ENCODE data around the gene PLEKHG5.
"Not testable (repeated sequence)": the region's sequence is repeated elsewhere in the genome, so short reads cannot be mapped to it uniquely, and the experiment has no call there.

The PLEKHG5 gene

DNA sequence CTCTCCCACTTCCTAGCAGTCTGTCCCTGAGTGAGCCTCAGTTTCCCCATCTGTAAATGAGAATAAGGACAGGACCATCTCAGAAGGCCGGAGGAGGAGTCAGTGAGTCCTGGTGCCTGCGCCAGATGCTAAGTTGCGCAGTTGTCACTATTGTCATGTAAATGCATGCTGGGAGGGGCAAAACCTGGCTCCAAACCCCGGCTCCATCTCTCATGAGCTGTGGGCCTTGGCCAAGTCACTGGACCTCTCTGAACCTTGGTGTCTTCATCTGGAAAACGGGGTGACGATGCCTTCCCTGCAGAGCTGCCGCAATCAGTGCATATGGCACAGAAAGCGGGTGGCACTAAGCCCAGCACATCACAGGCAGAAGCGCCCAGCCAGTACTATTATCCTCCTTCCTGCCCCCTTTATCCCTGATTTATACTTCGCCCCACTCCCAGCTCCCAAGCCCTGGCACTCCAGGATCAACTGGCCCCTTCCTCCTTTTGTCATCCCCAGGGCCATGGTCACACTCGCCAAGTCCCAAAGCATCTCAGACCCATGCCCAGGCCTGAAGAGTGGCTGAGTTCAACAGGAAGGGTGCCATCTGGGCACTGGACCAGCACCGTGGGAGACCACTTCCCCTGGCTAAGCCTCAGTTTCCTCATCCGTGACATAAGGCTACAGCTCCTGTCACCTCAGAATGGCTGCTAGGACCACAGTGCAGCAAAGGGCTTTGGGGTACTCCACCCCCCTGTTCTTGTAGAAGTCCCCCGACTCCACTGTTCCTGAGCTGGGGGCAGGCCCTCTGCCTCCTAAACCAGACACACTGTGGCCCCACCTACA, 4.3 kb upstream of the PLEKHG5 start:
- DNase-seq = no peak

DNA sequence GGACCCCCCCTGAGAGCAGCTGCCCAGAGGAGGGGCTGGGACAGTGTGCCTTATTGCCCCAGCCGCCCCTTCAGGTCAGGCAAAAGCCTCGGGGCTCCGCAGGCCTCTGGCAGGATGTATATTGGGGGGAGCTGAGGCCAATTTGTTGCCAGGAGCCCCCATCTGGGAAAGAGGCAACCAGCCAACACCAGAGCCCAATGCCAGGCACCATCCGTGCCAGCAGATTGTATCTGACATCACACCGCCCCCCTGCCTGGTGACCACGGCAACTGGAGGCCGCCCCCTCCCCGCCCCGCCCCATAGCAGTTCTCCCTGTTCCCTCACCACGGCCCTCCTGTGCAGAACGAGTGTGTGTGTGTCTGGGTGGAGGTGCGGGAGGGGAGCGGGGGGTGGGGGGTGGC, 3.6 kb upstream of the PLEKHG5 start:
- DNase-seq = peak; percentile 70

DNA sequence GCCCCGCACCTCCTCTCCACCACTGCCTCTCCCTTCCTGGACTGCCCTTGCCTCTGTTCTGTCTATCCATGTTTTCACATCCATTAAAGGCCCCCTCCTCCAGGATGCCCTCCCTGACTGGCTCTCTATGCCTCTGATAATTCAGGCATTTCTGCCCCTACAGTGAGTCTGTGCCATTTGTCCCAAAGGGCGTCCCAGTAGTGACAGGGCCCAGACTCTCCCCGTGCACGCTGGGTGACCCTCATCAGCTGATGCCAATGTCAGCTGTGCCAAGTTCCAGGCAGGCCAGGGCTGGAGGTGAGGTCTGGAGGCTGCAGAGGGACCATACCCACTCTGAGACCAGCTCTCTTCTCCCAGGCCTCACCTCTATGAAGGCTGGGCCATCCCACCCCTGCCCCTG, 3.2 kb upstream of the PLEKHG5 start:
- no peak for DNase-seq

DNA sequence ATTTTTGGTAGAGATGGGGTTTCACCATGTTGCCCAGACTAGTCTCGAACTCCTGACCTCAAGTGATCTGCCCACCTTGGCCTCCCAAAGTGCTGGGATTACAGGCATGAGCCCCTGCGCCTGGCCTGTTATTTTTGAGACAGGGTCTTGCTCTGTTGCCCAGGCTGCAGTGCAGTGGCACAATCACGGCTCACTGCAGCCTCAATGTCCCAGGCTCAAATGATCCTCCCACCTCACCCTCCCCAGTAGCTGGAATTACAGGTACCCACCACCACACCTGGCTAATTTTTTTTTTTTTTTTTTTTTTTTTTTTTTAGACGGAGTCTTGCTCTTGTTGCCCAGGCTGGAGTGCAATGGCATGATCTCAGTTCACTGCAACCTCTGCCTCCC, 2.4 kb upstream of the PLEKHG5 start:
- not testable (repeated sequence) for DNase-seq

DNA sequence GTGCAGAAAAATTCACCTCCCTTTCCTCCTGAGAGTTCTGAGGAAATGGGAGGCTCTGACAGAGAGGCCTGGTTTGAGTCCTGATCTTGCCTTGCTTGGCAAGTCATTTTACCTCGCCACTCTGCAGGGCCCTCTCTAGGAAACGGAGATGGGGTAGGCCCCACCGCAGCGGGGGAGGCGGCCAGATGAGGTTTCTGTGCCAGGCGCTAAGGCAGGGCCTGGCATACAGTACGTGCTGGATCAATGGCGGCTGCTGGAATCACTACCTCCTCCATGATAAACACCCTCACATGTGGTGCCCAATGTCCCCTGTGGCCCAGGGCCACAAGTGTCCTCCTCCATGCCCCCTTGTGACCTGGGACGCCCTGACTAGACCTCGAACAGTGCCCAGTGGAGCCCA, 499 bp upstream of the PLEKHG5 start:
- DNase-seq = no peak

DNA sequence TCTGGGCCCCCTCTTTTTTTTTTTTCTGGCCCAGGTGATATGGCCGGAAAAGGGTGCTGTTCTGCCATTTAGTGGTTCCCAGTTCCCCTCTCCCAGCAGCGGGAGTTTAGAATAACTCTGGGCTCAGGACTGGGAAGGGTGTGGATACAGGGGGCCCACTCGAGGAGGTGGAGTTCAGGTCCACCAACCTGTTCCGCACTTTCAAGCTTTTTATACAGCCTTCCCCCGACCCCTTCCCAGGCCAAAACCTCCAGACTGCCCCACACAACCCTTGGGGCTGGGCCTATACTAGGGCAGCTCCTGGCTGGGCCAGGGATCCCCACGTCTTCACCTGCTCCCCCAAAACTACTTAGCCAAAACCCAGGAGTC, 402 bp downstream of the PLEKHG5 start:
- no peak for DNase-seq

DNA sequence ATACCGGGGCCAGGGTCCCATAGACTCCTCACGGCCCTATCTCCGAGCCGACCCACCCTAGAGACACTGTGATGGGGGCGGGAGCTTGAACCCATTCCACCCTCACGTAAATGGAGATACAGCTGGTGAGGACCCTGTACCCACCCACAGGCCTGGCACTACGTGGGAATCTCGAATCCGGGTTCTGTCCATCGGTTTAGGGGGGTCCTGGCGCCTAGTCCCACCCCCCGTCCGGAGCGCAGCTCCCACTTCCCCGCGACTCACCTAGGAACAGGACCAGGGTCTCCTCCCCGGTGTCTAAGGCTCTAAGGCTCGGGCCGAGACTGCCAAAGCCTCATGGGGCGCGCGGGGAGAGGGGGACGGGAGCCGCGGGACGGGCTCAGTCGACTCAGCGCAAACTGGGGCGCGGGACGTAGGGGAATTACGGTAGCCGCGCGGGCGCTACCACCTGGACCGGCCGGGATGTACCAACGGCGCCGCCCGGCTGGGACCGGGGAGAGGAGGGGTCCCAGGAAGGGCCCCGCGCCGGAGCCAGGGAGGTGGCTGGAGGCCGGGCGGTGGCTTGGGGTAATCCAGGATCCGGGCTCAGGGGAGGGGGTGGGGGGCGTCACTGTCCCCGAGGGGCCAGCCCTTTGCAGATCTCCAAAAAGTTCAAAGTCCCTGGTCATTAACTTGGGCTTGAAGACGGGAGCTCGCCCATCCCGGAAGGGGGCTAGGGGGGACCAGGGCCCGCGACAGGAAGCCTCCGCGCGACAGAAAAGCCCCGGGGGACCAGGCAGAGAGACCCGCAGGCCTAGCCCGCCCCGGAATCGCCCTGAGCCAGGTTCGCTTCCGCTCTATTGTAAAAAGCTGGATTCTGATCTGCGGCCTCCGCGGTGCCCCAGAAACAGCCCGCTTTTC, 1.0 kb downstream of the PLEKHG5 start:
- DNase-seq = peak; percentile 33

- DNase-seq = peak; percentile 54
Measured at GRCh38 chr1:6489799-6490180, 1.7 kb downstream of the PLEKHG5 start.

GRCh38 chr1:6489383-6489765, 2.1 kb downstream of the PLEKHG5 start:
- no peak for DNase-seq

DNA sequence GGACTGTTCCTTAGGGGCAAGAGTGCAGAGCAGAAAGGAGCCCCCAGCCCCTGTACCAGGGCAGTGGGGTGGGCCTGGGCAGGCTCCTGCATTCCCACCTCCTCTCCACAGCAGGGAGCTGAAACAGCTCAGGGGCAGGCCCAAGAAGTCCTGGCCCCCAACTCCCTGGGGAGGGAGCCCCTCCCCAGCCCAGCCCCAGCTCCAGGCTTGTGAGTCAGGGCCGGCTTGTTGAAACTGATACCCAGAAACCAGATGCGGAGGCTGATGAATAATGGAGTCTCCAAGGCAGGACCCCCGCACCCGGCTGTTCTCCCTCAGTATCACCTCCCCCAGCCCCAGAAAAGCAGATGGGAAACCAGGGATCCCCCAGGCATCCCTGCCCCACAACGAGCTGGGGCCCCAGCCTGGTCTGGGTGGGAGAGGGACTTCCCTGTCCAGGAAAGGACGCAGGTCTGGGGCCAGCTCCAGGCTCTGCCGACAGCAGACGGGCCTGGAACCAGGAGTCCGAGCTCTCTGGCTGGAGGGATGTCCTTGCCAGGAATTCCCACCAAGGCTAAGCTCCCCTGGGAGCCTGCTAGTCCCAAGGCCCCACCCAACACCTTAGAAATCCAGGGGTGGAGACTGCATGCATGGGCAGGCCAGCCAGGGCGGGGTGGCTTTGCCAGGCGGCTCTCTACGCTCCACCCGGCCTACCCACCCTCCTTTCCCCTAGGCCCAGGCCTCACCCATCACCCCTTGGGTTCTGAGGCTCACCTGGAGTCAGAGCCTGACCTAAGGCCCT, 2.7 kb downstream of the PLEKHG5 start:
- DNase-seq = no peak

DNA sequence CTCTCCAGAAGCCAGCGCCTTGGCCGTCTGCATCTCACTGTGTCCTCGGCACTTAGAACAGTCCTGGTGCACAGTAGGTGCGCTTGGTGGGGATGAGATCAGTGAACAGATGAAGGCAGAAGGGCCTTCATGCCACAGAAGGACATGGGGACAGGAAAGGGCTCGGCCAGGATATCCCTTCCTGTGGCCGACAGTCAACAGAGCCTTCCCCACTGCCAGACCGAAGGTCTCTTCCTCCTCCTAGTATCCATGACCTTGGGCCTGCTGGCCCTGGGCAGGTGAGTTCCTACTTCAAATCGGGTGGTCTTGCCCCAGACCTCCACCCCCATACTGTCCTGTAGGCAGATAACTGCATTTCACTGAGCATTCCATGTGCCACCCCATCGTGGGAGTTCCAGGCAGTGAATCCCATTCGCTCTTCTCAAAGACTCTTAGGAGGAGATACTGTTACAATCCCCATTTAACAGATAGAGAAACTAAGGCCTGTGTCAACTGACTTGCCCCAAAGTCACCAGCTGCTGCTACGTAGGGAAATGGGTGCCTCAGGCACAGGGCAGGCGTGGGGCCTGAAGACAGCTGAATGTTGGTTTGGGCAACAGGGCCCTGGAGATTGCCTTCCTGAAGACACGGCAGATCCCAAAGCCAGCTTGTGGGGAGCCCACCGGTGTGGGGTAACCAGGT, 3.5 kb downstream of the PLEKHG5 start:
- DNase-seq = no peak

DNA sequence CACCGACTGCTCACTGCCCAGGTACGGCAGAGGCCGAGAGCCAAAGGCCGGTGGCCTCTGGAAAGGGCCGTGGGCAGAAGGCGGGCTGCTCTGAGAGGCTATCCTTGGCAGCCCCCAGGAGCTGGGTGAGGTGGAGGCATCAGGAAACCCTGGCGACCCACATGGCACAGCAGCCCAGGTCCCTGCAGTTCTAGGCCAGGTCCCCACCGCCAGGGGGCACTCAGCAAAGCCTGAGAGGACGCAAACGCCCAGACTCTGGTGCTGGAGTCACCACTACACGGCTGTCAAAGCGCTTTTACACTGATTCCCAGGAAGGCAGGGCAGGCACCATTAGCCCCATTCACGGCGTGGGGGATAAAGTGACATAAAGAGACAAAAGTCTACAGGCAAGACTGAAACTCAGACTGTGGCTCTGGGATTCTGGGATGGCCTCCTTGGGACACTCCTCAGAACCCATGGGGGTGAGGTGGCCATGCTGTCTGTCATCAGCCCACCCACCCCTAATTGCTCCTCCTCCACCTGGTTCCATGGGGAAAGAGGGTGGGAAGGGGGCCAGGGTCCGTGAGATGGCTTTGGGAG, 4.9 kb downstream of the PLEKHG5 start:
- DNase-seq = peak; percentile 82

- no peak for DNase-seq
Measured at GRCh38 chr1:6485168-6486101, 6.0 kb downstream of the PLEKHG5 start.

DNA sequence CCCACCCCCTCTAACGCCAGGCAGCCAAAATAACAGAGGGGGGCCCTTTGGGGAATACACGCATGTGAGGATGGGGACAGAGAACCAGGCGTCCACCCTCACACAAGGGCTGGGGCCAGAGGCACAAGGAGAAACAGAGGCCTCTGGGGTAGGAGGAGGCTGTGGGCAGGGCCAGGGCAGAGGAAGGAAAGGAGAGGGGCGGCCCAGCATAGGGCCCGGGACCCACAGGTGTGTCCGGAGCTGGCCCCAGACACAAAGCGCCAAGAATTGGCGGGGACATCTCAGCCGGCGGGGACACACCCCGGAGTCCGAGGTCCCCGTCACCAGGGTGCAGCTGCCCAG, 6.7 kb downstream of the PLEKHG5 start:
- DNase-seq = no peak

GRCh38 chr1:6483761-6484117, 7.7 kb downstream of the PLEKHG5 start:
- DNase-seq = no peak

DNA sequence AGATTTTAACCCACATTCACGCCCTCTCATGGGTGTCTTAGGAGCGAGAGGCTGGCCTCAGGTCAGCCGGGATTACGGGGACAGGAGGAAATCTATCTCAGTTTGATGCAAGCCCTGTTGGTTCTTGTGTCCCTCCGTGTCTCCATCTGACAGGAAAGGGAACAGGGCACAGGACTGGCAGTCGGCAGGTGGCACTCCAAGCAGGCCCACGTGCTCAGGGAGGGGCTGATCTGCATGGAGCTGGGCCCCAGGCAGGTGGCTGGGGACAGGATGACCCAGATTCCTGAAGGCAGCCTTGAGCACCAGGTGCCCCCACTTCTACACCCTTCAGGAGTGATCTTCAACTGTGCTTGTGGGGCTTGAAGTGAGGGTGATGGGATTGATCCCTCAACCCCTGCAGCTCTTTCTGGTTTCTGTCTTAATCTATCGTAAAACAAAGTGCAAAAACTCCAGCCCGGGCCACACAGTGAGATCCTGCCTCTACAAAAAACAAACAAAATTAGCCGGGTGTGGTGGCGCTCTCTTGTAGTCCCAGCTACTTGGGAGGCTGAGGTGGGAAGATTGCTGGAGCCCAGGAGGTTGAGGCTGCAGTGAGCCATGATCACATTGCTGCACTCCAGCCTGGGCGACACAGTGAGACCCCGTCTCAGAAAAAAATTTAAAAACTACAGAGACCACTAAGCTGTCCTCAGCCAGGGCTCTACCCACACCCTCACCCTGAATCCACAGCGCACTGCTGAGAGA, 8.3 kb downstream of the PLEKHG5 start:
- DNase-seq = peak; percentile 42

GRCh38 chr1:6481820-6482219, 9.6 kb downstream of the PLEKHG5 start:
- DNase-seq = no peak

DNA sequence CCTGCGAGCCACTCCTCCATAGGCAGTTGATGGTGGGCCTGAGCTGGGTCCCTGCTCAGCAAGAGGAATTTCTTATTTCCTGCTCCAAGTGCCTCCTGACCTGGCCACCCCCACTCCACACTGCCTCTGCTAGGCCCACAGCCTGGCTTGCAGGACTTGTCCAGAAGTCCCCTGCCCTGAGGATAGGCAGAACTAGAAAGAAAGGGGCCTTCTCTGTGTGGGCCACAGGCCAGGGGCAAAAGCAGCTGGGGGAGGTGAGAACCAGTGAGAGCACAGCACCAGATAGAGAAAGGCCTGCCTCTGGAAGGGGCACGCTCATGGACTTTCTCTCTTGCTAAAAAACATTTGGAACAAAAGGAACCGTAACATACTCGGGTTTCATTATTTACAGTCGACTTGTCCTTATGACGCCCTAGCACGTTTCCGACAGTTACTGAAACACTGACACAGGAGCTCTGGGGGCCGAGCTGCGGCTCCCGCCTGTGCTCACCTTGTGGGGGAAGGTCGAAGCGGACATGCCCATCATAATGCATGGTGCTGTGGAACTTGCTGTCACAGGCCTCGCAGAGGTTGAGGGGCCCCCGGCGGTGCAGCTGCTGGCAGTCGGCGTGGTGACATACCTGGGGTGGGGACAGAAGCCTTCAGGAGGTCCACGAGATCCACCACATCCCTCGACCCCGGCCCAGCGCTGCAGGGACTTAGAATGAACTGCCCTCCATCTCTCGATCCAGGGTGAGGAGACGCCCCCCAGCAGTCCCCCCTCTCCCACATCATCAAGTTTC, 14.2 kb downstream of the PLEKHG5 start:
- no peak for DNase-seq

- no peak for DNase-seq
Measured at GRCh38 chr1:6476483-6476882, 15.0 kb downstream of the PLEKHG5 start.
